RCC 7860 (cell line): ENCODE results near the gene PLPPR5.

Source experiments
- DNase-seq: peaks from one replicate; pipeline ENCODE4 v3.0.0-alpha.2; 2015; ENCODE audit warnings: low spot score
- FAIRE-seq: peaks from 2 replicates; lab custom pipeline; 2012; peaks lifted over from hg19 to GRCh38; lab: Jason Lieb, UNC

The PLPPR5 gene

DNA sequence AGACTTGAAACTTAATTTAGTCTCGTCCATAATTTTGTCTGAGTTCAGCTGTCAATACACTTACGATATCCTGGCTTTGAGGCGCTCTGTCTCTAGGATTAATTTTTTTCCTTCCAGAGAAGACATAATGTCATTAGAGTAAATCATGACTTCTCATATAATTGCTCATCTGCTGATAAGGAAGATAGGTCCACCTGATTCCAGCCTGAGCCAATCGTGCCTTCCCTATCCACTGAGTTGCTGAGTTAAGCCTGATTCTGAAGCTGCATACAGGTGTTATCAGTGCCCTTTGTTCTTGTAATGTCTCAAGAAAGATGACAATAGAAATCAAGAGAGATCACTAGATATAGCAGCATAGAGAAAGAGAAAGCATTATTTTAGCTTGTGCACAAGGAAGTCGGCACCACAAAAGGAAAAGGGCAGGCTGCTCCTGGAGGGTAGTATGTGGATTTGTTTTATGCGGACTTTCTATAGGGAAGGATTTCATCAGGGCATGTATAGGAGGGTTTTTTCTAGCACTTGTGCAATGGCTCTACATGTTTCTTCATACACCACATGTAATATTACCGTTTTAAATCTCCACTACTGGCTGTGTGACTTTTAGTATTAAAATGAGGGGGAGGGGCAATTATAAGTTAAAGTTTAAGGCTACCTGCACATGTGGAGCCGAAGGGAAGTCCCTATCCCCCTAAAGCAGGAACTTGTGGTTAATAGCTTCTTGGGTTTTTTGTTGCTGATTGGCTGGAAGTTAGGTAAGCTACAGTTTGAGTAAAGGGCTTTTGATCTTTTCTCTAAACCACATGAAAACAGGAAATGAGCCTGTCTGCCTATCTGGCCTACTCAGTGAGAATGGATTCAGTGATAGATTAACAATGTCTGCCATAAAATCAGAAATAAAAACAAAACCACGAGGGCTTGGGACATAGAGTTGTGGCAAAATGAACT, 133.4 kb downstream of the PLPPR5 start:
- DNase-seq (no peak), FAIRE-seq (no peak)

GRCh38 chr1:98865796-98866195, 138.9 kb downstream of the PLPPR5 start:
- no peak for FAIRE-seq

GRCh38 chr1:98860329-98860728, 144.3 kb downstream of the PLPPR5 start:
- DNase-seq (no peak), FAIRE-seq (no peak)

More at GRCh38 chr1:98865796-98866195, 138.9 kb downstream of the PLPPR5 start:
- DNase-seq, result no peak

DNA sequence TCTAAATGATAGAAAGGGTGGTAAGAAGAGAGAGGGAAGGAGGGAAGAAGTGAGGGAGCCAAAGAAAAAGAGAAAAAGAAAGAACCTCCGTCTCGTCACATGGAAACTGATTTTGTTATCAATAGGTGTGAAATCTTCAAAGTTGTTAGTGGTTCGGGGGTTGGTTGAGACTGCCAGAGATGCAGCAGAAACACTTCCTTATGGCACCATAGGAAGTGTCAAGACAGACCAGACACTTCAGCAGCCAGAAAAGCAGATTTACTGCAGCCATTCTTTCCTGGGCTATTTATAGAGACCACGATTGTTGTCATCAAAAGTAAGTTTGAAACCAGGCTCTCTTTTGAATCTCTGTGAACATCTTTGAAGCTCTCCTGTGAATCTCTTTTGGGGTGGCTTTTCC, 150.5 kb downstream of the PLPPR5 start:
- DNase-seq (no peak), FAIRE-seq (no peak)

DNA sequence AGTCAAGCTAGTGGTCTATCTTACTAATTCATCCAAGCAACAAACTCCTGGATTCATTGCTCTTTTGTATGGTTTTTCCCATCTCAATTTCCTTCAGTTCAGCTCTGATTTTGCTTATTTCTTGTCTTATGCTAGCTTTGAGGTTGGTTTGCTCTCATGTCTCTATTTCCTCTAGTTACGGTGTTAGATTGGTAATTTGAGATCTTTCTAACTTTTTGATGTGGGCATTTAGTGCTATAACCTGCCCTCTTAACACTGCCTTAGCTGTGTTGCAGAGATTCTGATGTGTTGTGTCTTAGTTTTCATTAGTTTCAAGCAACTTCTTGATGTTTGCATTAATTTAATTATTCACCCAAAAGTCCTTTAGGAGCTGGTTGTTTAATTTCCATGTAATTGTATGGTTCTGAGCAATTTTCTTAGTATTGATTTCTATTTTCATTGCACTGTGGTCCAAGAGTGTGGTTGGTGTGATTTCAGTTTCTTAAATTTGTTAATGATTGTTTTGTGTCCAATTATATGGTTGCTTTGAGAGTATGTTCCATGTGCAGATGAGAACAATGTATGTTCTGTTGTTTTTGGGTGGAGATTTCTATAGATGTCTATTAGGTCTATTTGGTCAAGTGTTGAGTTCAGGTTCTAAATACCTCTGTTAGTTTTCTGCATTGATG, 154.6 kb downstream of the PLPPR5 start:
- FAIRE-seq (no peak), DNase-seq (no peak)

- FAIRE-seq (no peak), DNase-seq (no peak)
These were observed 162.4 kb downstream of the PLPPR5 start for GRCh38 chr1:98842241-98842640.
